GM12801 (cell line): ENCODE data around the gene SLC44A3.

Source experiments
- CTCF ChIP-seq: IDR thresholded peaks from one replicate; pipeline ENCODE4 v1.5.1; 2011; ENCODE audit warnings: control low read depth; ENCODE audit not compliant: insufficient read length; ENCODE audit errors: extremely low read depth

SLC44A3 gene

GRCh38 chr1:94819945-94820746, at the start of gene SLC44A3:
Gene SLC44A3, plus strand, starts transcription at chr1:94820357. Its CDS starts 95 bp downstream, at chr1:94820452.
- no peak for TF ChIP-seq CTCF

GRCh38 chr1:94772230-94772641, 47.9 kb upstream of the SLC44A3 start:
- TF ChIP-seq CTCF, result no peak

- TF ChIP-seq CTCF, result no peak
These were observed 47.3 kb upstream of the SLC44A3 start for GRCh38 chr1:94772845-94773244.

GRCh38 chr1:94773296-94773809, 46.8 kb upstream of the SLC44A3 start:
- no peak for TF ChIP-seq CTCF

- no peak for TF ChIP-seq CTCF
These were observed 46.2 kb upstream of the SLC44A3 start for GRCh38 chr1:94773931-94774422.

- no peak for TF ChIP-seq CTCF
These were observed 43.7 kb upstream of the SLC44A3 start for GRCh38 chr1:94776474-94776873.

GRCh38 chr1:94777281-94777680, 42.9 kb upstream of the SLC44A3 start:
- TF ChIP-seq CTCF, result no peak
